Measurements from ENCODE around the gene NPSR1. TPM values are rescaled to one million over a fixed set of nuclear protein-coding genes. Genes with fewer than 3 reads are reported as not detected.

NPSR1 gene
- total RNA-seq, 4 donors from 2014 or later = not detected

DNA sequence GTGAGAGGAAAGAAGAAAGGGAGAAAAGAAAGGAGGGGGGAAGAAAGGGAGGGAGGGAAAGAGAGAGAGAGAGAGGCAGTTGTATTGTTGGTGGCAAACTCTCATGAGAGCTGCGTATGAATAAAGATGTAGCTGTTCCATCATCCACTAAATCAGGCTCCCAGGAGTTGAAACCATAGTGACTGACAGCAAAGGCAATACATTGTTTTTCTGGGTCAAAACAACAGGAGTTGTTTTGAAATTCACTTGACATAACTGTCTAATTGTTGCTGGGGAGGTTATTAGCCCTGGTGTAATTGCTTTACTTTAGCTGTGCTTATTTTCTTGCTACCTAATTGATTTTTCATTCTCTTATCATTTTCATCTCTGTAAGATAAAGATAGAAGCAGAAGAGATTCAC lies 173.4 kb downstream of the NPSR1 start:
- H3K4me3 ChIP-seq = no peak overlapping the region
- no peaks in the 10 kb centered on the region for H3K4me1 ChIP-seq
- no peak for DNase-seq
- TF ChIP-seq CTCF (IDR thresholded peaks at IDR 0.05) (no peak), POLR2A (IDR thresholded peaks at IDR 0.05) (no peak)
- H3K36me3 ChIP-seq = no peaks in the 10 kb centered on the region
- no peaks in the 10 kb centered on the region for H3K27me3 ChIP-seq
- no peak overlapping the region for H3K27ac ChIP-seq
- intact Hi-C loops (cut with DNase I; ENCODE audit: low total_unique reads) = no loop called here
- H3K9me3 ChIP-seq = no peaks in the 10 kb centered on the region

DNA sequence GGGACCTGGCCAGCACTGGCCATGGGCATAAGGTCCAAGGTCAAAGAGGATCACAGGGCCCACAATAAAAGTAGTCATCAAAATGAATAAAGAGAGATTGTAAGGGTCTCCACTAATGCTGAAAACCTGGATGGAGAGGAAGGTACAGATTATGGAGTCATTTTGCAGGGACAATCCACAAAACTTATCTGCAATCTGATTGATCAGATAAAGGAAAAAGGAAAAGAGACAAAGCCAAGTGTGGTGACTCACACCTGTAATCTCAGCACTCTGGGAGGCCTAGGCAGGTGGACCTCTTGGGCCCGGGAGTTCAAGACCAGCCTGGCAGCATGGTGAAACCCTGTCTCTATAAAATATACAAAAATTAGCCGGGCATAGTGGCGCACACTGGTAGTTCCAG lies 174.0 kb downstream of the NPSR1 start:
- intact Hi-C loops (cut with DNase I; ENCODE audit: low total_unique reads) = no loop called here
- DNase-seq = no peak
- Histone ChIP-seq H3K4me1 (no peaks in the 10 kb centered on the region), H3K4me3 (no peak overlapping the region), H3K27me3 (no peaks in the 10 kb centered on the region), H3K27ac (no peak overlapping the region), H3K9me3 (no peaks in the 10 kb centered on the region), H3K36me3 (no peaks in the 10 kb centered on the region)
- TF ChIP-seq POLR2A (IDR thresholded peaks at IDR 0.05) (no peak), CTCF (IDR thresholded peaks at IDR 0.05) (no peak)

DNA sequence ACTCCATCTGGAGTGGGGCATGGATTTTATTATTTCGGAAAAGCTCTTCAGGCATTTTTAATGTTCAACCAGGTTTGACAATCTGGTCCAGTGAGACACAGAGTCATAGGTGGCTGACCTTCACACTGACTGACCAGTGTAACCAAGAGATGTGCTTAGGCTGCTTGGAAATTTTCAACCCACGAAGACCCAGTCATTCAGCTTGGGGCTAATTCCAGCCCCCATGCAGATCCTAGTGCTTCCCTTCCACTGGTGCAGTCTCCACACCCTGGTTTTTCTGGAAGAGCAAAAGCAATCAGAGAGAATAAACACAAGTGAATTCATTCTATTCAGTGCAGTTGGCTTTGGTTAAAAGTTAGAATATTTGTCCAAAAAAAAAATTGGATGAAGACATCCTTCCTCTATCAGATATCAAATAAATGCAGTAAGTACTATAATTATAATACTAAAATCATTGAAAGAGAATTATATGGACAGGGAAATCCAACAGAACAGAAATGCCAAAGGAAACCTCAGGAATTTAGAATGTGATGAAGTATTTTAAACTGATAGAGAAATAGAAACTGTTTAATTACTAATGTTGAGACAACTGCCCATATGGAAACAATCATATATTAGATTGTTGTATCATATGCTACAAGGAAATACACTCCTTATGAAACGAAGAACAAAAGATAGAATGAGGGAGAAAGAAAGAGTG lies 178.0 kb downstream of the NPSR1 start:
- no peaks in the 10 kb centered on the region for H3K27me3 ChIP-seq
- H3K9me3 ChIP-seq = no peaks in the 10 kb centered on the region
- H3K4me1 ChIP-seq = no peaks in the 10 kb centered on the region
- H3K36me3 ChIP-seq = no peaks in the 10 kb centered on the region
- intact Hi-C loops (cut with DNase I; ENCODE audit: low total_unique reads) = no loop called here
- no peak overlapping the region for H3K27ac ChIP-seq
- TF ChIP-seq POLR2A (IDR thresholded peaks at IDR 0.05) = no peak
- no peak for TF ChIP-seq CTCF (IDR thresholded peaks at IDR 0.05)
- no peak overlapping the region for H3K4me3 ChIP-seq
- DNase-seq = no peak

- no peaks in the 10 kb centered on the region for H3K4me1 ChIP-seq
- intact Hi-C loops (cut with DNase I; ENCODE audit: low total_unique reads) = no loop called here
- H3K36me3 ChIP-seq = no peaks in the 10 kb centered on the region
- no peaks in the 10 kb centered on the region for H3K9me3 ChIP-seq
- H3K4me3 ChIP-seq = no peak overlapping the region
- H3K27ac ChIP-seq = no peak overlapping the region
- H3K27me3 ChIP-seq = no peaks in the 10 kb centered on the region
- TF ChIP-seq CTCF (IDR thresholded peaks at IDR 0.05) (no peak), POLR2A (IDR thresholded peaks at IDR 0.05) (no peak)
- no peak for DNase-seq
Observed at GRCh38 chr7:34837316-34837715, 179.3 kb downstream of the NPSR1 start.

DNA sequence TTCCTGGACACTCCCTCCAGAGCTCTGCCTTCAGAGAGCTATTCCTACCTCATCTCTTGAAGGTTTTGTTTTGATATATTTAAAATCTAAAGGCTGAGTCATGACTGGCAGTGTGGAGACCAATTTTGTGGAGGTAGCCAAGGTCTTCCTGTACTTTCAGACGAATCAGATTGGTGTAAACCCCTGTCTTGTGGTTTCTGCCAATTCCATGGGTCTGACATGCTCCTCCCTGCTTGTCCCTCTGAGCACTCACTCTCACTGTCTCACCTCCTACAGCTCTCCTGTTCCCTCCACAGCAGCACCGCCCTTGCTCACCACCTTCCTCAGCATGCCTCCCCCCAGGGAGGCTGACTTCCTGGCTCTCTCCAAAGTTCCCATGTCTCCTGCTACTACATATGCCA lies 179.8 kb downstream of the NPSR1 start:
- DNase-seq = no peak
- Histone ChIP-seq H3K27ac (no peak overlapping the region), H3K4me3 (no peak overlapping the region), H3K27me3 (no peaks in the 10 kb centered on the region), H3K36me3 (no peaks in the 10 kb centered on the region), H3K4me1 (no peaks in the 10 kb centered on the region), H3K9me3 (no peaks in the 10 kb centered on the region)
- intact Hi-C loops (cut with DNase I; ENCODE audit: low total_unique reads) = no loop called here
- TF ChIP-seq CTCF (IDR thresholded peaks at IDR 0.05) = no peak
- no peak for TF ChIP-seq POLR2A (IDR thresholded peaks at IDR 0.05)

All from uterus (tissue), 4 donors.